Peyer's patch (tissue), 4 donors: ENCODE results near the gene SMARCC2.
"Not testable (repeated sequence)": the region's sequence is repeated elsewhere in the genome, so short reads cannot be mapped to it uniquely, and the experiment has no call there.

ENCODE experiments used
- POLR2A ChIP-seq, 2 donors: fragments of 450-650 bp; IDR thresholded peaks; one replicate each; pipeline ENCODE4 v1.5.1; 2017; ENCODE audit warnings: antibody characterized with exemption in 2 of 2, mild to moderate bottlenecking in 2 of 2, moderate library complexity in 2 of 2
- TF ChIP-seq, protein P1 (sequence below), 6 experiments: fragments of 450-650 bp in 4 of 6; fragments of 200-600 bp in 2 of 6; sonication (generic) in 1 of 6; IDR thresholded peaks; one replicate each; pipeline ENCODE4 v1.5.1; 2017 to 2019; ENCODE audit warnings: antibody characterized with exemption in 6 of 6, mild to moderate bottlenecking in 3 of 6, moderate library complexity in 1 of 6

DNA sequence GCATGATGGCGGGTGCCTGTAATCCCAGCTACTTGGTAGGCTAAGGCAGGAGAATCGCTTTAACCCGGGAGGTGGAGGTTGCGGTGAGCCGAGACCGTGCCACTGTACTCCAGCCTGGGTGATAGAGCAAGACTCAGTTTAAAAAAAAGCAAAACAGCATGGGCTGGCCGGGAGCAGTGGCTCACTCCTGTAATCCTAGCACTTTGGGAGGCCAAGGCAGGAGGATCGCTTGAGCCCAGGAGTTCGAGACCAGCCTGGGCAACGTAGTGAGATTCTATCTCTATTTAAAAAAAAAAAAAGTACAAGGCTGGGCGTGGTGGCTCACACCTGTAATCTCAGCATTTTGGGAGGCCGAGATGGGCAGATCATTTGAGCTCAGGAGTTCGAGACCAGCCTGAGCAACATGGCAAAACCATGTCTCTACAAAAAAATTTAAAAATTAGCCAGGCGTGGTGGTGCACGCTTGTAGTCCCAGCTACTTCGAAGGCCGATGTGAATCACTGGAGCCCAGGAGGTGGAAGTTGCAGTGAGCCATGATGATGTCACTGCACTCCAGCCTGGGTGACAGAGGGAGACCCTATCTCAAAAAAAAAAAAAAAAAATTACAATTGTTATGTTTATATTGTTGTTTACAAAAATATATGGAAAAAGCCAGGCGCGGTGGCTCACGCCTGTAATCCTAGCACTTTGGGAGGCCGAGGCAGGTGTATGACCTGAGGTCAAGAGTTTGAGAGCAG is 32.7 kb downstream of the SMARCC2 start:
- not testable (repeated sequence) for TF ChIP-seq POLR2A (IDR thresholded peaks at IDR 0.05)
- TF ChIP-seq, protein P1, sequence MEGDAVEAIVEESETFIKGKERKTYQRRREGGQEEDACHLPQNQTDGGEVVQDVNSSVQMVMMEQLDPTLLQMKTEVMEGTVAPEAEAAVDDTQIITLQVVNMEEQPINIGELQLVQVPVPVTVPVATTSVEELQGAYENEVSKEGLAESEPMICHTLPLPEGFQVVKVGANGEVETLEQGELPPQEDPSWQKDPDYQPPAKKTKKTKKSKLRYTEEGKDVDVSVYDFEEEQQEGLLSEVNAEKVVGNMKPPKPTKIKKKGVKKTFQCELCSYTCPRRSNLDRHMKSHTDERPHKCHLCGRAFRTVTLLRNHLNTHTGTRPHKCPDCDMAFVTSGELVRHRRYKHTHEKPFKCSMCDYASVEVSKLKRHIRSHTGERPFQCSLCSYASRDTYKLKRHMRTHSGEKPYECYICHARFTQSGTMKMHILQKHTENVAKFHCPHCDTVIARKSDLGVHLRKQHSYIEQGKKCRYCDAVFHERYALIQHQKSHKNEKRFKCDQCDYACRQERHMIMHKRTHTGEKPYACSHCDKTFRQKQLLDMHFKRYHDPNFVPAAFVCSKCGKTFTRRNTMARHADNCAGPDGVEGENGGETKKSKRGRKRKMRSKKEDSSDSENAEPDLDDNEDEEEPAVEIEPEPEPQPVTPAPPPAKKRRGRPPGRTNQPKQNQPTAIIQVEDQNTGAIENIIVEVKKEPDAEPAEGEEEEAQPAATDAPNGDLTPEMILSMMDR (IDR thresholded peaks at IDR 0.05): not testable (repeated sequence)
